ENCODE measurements around the gene FGF22. TPM values are rescaled to one million over a fixed set of nuclear protein-coding genes. Genes with fewer than 3 reads are reported as not detected.
A peak's percentile ranks its signal among the peaks of the same experiment; 100 is the strongest.

FGF22 gene
- total RNA-seq, 4 donors from 2014 or later = 0.67 to 4.7 (median 1.2) TPM

DNA sequence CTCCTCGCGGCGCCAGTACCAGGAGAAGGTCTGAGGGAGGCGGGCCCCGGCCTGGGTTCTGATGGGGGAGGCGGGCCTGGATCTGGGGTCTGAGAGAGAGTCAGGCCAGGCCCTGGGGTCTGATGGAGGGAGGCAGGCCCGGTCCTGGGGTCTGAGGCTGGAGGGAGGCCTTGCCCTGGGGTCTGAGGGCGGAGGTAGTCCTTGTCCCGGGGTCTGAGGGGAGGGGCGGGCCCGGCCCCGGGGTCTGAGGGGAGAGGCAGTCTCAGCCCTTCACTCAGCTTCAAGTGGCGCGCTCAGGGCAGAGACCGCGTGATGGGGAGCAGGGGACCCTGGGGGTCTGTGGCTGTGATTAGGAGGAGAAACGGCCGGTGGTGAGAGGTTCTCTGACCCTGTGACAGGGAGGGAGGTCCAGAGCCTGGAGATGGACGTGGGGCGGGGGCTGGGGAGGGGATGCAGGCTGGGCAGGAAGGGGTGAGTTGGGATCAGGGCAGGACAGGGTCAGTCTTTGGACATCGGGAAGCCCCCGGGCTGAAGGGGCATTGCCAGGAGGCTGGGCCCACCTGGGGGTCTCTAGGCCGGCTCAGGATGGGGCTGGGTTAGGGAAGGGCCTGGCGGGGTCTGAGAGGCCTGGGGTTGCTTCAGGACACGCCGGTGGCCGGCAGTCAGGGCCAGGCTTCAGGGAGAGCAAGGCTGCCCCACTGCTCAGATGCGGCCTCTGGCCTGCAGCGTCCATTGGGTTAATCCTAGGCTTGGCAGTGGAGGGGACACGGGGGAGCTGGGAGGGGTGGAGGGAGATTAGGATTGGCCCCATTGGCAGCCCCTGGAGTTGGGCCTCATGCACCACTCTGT, 31.3 kb upstream of the FGF22 start:
- Histone ChIP-seq H3K27ac (no peak overlapping the region), H3K9me3 (no peaks in the 10 kb centered on the region), H3K27me3 (peaks cover 13% of the 10 kb centered on the region), H3K4me1 (peaks cover 0 to 19% (median 4%) of the 10 kb centered on the region in 3 donors), H3K4me3 (no peak overlapping the region), H3K36me3 (no peaks in the 10 kb centered on the region)
- WGBS, 2 donors (ENCODE audit: low coverage in 1 of 2) = 50 to 60% methylated on average over 1 to 7 of the region's 30 CpGs
- TF ChIP-seq POLR2A (IDR thresholded peaks at IDR 0.05) (no peak), POLR2AphosphoS5 (IDR thresholded peaks at IDR 0.05) (no peak), CTCF (IDR thresholded peaks at IDR 0.05) (no peak), EP300 (IDR thresholded peaks at IDR 0.05) (no peak)
- ATAC-seq = peak; percentile 18

DNA sequence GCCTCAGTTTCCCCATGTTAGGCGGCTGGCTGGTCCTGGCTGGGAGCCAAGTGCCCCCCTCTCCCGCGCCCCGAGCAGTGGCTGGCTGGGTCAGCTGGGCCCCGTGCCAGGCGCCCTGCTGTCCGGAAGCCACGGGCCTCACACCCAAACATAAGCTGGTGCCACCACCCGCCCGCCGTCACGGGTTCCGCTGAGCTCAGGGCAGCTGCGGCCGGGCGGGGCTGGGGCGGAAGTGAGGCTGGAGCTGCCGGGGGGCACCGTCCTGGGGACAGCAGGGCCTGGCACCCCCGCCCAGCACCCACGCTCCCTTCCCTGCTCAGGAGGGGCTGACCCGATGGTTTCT, 30.7 kb upstream of the FGF22 start:
- H3K27me3 ChIP-seq = peaks cover 16% of the 10 kb centered on the region
- TF ChIP-seq POLR2AphosphoS5 (IDR thresholded peaks at IDR 0.05) (no peak), POLR2A (IDR thresholded peaks at IDR 0.05) (no peak), CTCF (IDR thresholded peaks at IDR 0.05) (no peak), EP300 (IDR thresholded peaks at IDR 0.05) (no peak)
- no CpG with 5 or more reads among the region's 22 CpGs for WGBS, 2 donors (ENCODE audit: low coverage in 1 of 2)
- H3K4me3 ChIP-seq = no peak overlapping the region
- H3K27ac ChIP-seq = peak overlapping the region in 1 of 4 donors; percentile 37
- no peak for ATAC-seq
- peaks cover 0 to 19% (median 4%) of the 10 kb centered on the region in 3 donors for H3K4me1 ChIP-seq
- no peaks in the 10 kb centered on the region for H3K36me3 ChIP-seq
- H3K9me3 ChIP-seq = no peaks in the 10 kb centered on the region

GRCh38 chr19:610071-610800, 29.4 kb upstream of the FGF22 start:
- Histone ChIP-seq H3K4me1 (peaks cover 0 to 19% (median 4%) of the 10 kb centered on the region in 3 donors), H3K4me3 (peak overlapping the region in 1 of 2 donors; percentile 38), H3K27me3 (peaks cover 18% of the 10 kb centered on the region), H3K9me3 (no peaks in the 10 kb centered on the region), H3K36me3 (no peaks in the 10 kb centered on the region), H3K27ac (peak overlapping the region in 2 of 4 donors; percentile 35 to 59)
- TF ChIP-seq POLR2AphosphoS5 (IDR thresholded peaks at IDR 0.05) (no peak), CTCF (IDR thresholded peaks at IDR 0.05) (no peak), POLR2A (IDR thresholded peaks at IDR 0.05) (no peak), EP300 (IDR thresholded peaks at IDR 0.05) (no peak)
- WGBS, 2 donors (ENCODE audit: low coverage in 1 of 2) = no CpG with 5 or more reads among the region's 38 CpGs
- ATAC-seq = peak; percentile 10

- H3K27ac ChIP-seq = peak overlapping the region in 3 of 4 donors; percentile 24 to 59 (median 35)
- peaks cover 18% of the 10 kb centered on the region for H3K27me3 ChIP-seq
- TF ChIP-seq POLR2AphosphoS5 (IDR thresholded peaks at IDR 0.05) (no peak), CTCF (IDR thresholded peaks at IDR 0.05) (no peak), EP300 (IDR thresholded peaks at IDR 0.05) (no peak), POLR2A (IDR thresholded peaks at IDR 0.05) (no peak)
- H3K36me3 ChIP-seq = no peaks in the 10 kb centered on the region
- no peaks in the 10 kb centered on the region for H3K9me3 ChIP-seq
- peak; percentile 11 for ATAC-seq
- peaks cover 0 to 23% (median 4%) of the 10 kb centered on the region in 3 donors for H3K4me1 ChIP-seq
- peak overlapping the region in 1 of 2 donors; percentile 38 for H3K4me3 ChIP-seq
- WGBS, 2 donors (ENCODE audit: low coverage in 1 of 2) = 20 to 65% methylated on average over 5 to 7 of the region's 36 CpGs
Observed at GRCh38 chr19:610801-611480, 28.7 kb upstream of the FGF22 start.
